GM12878 (cell line): ENCODE measurements around the gene TMEM109.

Source experiments
- CEBPB ChIP-seq, 2 experiments: fragments of 150-350 bp in 1 of 2; IDR thresholded peaks; 2 replicates each; pipeline ENCODE4 v1.6.1; 2012 to 2014; ENCODE audit warnings: low read depth in 2 of 2, low read length in 2 of 2, borderline replicate concordance in 1 of 2, inconsistent platforms in 1 of 2
- CTCF ChIP-seq, 3 experiments: IDR thresholded peaks in 2 of 3; conservative IDR thresholded peaks in 1 of 3; 2 replicates each; pipeline ENCODE4 v1.5.1; 2011; ENCODE audit warnings: low read depth in 3 of 3, low read length in 3 of 3, mild to moderate bottlenecking in 3 of 3, control low read depth in 2 of 3, moderate library complexity in 2 of 3, inconsistent platforms in 1 of 3, mixed read lengths in 1 of 3; ENCODE audit not compliant: control insufficient read depth in 2 of 3, insufficient read depth in 1 of 3; ENCODE audit errors: extremely low read depth in 1 of 3
- EZH2 ChIP-seq: IDR thresholded peaks from 2 replicates; pipeline ENCODE4 v1.6.1; 2012; ENCODE audit warnings: low read depth, mild to moderate bottlenecking, control low read depth, inconsistent platforms, low read length, borderline replicate concordance; ENCODE audit not compliant: control insufficient read depth
- IKZF1 ChIP-seq: fragments of 450-650 bp; conservative IDR thresholded peaks from 2 replicates; pipeline ENCODE4 v1.6.1; 2017; ENCODE audit warnings: antibody characterized with exemption, mild to moderate bottlenecking
- KLF5 ChIP-seq: fragments of 450-650 bp; IDR thresholded peaks from 2 replicates; pipeline ENCODE4 v1.6.1; 2014; ENCODE audit warnings: mild to moderate bottlenecking; ENCODE audit not compliant: partially characterized antibody
- RBBP5 ChIP-seq: fragments of 200-600 bp; sonication (generic); conservative IDR thresholded peaks from 2 replicates; pipeline ENCODE4 v1.6.1; 2016
- RCOR1 ChIP-seq: conservative IDR thresholded peaks from 2 replicates; pipeline ENCODE4 v1.6.1; 2012; ENCODE audit warnings: low read depth, low read length, improper control_type of control experiment
- RELA ChIP-seq: fragments of 450-650 bp; IDR thresholded peaks from 2 replicates; pipeline ENCODE4 v1.8.0; 2014; ENCODE audit warnings: borderline replicate concordance; ENCODE audit not compliant: partially characterized antibody
- RELB ChIP-seq: fragments of 450-650 bp; IDR thresholded peaks from 2 replicates; pipeline ENCODE4 v1.6.1; 2017; ENCODE audit warnings: low read depth, mild to moderate bottlenecking, moderate library complexity
- SMC3 ChIP-seq: IDR thresholded peaks from 2 replicates; pipeline ENCODE4 v1.6.1; 2011; ENCODE audit warnings: low read length, improper control_type of control experiment, borderline replicate concordance
- ZNF207 ChIP-seq: fragments of 450-650 bp; IDR thresholded peaks from 2 replicates; pipeline ENCODE4 v1.6.1; 2014; ENCODE audit warnings: antibody characterized with exemption, mild to moderate bottlenecking, borderline replicate concordance
- TF ChIP-seq, protein P1 (sequence below): IDR thresholded peaks from 2 replicates; pipeline ENCODE4 v1.6.1; 2012; ENCODE audit warnings: low read depth, low read length, improper control_type of control experiment

DNA sequence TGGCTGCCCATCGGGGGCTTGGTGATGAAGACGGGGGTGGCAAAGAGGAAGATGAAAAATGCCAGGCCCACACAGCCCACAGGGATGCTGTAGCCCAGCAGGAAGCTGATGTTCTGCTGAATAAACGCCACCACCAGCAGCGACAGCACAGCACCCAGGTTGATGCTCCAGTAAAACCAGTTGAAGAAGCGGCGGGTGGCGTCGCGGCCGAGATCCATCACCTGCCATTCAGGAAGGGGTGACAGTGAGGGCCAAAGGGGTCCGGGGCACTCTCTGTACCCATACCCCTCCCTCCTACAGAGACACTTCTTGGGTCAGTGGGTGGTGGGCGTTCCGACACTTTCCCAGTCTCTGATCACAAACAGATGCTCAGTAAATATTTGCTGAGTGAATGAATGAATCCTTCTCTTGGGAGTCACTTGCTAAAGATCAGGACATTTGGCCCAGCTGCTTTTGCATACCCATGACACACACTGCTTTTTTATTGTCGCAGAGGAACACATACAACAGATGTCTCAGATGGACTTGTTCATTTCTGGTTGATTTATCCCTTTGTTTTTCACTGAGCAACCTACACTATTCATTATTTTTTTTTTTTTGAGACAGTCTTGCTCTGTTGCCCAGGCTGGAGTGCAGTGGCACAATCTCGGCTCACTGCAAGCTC is 32.8 kb downstream of the TMEM109 start:
- TF ChIP-seq IKZF1: no peak
- TF ChIP-seq RELB: no peak
- TF ChIP-seq RELA: no peak
- TF ChIP-seq RCOR1: no peak
- no peak for TF ChIP-seq RBBP5
- no peak for TF ChIP-seq CTCF (IDR thresholded peaks at IDR 0.05 in 2 of 3, conservative IDR thresholded peaks at IDR 0.05 in 1 of 3; ENCODE audit: control insufficient read depth in 2 of 3, extremely low read depth in 1 of 3, insufficient read depth in 1 of 3, low read depth in 3 of 3, low read length in 3 of 3)
- TF ChIP-seq, protein P1, sequence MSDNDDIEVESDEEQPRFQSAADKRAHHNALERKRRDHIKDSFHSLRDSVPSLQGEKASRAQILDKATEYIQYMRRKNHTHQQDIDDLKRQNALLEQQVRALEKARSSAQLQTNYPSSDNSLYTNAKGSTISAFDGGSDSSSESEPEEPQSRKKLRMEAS: no peak
- no peak for TF ChIP-seq ZNF207
- TF ChIP-seq CEBPB (IDR thresholded peaks at IDR 0.05; ENCODE audit: borderline replicate concordance in 1 of 2, low read depth in 2 of 2, low read length in 2 of 2): no peak
- TF ChIP-seq EZH2: no peak
- TF ChIP-seq SMC3: no peak
- TF ChIP-seq KLF5: no peak
